BJ (cell line): ENCODE measurements around the gene URAD. TPM values are rescaled to one million over a fixed set of nuclear protein-coding genes. Genes with fewer than 3 reads are reported as not detected.
"Not testable (repeated sequence)": the region's sequence is repeated elsewhere in the genome, so short reads cannot be mapped to it uniquely, and the experiment has no call there.

Experiments
- CTCF ChIA-PET: fragments of 350-600 bp; formaldehyde crosslinking; extraction: SDS; loops from one replicate; lab custom pipeline; 2021; ENCODE audit warnings: antibody characterized with exemption, inconsistent platforms; lab: Yijun Ruan, JAX
- POLR2A ChIA-PET: fragments of 300-600 bp; sonication (Branson Sonifier 250); formaldehyde crosslinking; extraction: SDS; loops from one replicate; lab custom pipeline; 2021; ENCODE audit warnings: antibody characterized with exemption; lab: Charles Lee
- DNase-seq: peaks from one replicate; pipeline ENCODE4 v3.0.0-alpha.2; 2011; ENCODE audit warnings: low read depth
- H3K27me3 ChIP-seq: 2 replicates; pipeline ENCODE4 v1.6.0; 2011; ENCODE audit warnings: low read length; ENCODE audit not compliant: control insufficient read depth, insufficient read depth
- H3K36me3 ChIP-seq: 2 replicates; pipeline ENCODE4 v1.5.1; 2011; ENCODE audit warnings: low read length; ENCODE audit not compliant: control insufficient read depth, insufficient read depth
- H3K4me3 ChIP-seq: 2 replicates; pipeline ENCODE4 v1.5.1; 2011; ENCODE audit warnings: low read depth, mild to moderate bottlenecking, control low read depth, low read length
- polyA plus RNA-seq: library from polyadenylated mRNA; depleted of rRNA; stranded (reverse); fragments of >200 nt; gene quantifications from 2 replicates; pipeline ENCODE4 v1.2.3, GENCODE V29; 2011
- TF ChIP-seq, protein P1 (sequence below): IDR thresholded peaks from 2 replicates; pipeline ENCODE4 v1.5.1; 2011; ENCODE audit warnings: low read depth, mild to moderate bottlenecking, control low read depth, inconsistent platforms, low read length, moderate library complexity; ENCODE audit not compliant: insufficient read depth

URAD gene
- polyA plus RNA-seq, 1 experiment, result not detected

DNA sequence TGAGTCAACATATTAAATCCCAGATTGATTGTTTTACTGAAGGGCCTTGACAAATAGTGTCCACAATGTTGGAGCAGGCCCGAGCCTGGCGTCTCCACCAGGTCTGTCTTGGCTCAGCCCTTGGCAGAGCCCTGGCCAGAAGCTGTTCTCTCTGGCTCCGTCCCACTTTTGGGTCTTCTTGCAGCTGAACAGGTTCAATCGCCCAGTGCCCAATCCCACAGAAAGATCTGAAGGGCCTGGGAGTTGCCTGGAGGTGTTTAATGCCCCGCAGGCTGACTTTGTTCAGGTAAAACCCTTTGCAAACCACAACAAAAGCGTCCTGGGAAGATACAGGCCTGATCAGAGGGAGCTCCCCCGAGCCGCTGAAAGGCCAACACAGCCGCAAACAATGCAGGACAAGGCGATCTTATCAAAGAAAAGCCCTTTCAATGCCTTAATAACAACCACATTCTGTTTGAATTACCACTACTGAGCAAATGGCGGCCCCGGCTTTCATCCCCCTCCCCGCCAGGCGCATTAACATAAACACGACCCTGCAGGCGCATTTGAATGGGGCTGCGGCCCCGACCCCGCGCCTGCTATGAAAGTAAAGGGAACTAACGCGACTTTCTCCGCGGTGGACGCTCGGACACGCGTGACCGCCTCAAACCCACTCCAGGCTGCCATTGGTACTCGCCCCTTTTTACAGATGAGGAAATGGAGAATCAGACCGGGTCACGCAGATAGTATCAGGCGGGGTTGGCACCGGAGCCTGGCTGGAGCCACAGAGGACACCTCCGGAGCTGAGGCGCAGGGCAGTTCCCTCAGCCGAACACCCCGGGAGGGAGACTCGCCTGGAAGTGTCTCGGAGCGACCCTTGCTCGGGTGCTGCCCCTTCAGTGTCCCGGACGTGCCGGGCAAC, 22.5 kb downstream of the URAD start:
- H3K27me3 ChIP-seq, result peaks cover 75% of the 10 kb centered on the region
- TF ChIP-seq, protein P1, sequence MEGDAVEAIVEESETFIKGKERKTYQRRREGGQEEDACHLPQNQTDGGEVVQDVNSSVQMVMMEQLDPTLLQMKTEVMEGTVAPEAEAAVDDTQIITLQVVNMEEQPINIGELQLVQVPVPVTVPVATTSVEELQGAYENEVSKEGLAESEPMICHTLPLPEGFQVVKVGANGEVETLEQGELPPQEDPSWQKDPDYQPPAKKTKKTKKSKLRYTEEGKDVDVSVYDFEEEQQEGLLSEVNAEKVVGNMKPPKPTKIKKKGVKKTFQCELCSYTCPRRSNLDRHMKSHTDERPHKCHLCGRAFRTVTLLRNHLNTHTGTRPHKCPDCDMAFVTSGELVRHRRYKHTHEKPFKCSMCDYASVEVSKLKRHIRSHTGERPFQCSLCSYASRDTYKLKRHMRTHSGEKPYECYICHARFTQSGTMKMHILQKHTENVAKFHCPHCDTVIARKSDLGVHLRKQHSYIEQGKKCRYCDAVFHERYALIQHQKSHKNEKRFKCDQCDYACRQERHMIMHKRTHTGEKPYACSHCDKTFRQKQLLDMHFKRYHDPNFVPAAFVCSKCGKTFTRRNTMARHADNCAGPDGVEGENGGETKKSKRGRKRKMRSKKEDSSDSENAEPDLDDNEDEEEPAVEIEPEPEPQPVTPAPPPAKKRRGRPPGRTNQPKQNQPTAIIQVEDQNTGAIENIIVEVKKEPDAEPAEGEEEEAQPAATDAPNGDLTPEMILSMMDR, result no peak
- H3K36me3 ChIP-seq, result no peaks in the 10 kb centered on the region
- DNase-seq, result no peak
- ChIA-PET POLR2A (no interaction called here), CTCF (no interaction called here)
- no peak overlapping the region for H3K4me3 ChIP-seq

DNA sequence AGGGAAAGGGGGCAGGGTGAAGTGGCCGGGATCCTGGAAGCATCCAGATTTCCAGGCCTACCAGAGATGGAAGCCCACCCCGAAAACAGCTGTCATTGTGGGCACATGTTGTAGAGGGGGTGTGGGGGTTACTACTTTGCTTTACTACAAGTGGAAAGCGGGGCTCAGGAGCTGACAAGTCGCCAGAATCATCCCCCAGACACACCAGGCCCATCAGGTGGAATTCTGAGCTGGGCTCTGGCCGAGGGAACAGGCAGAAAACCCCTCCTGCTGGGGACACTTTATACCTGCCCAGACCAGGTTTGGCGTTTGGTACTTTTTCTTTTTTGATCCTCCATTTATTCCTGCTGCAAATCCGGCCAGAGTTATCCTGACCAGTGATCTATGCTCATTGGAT, 23.2 kb downstream of the URAD start:
- no peak for DNase-seq
- Histone ChIP-seq H3K4me3 (no peak overlapping the region), H3K27me3 (peaks cover 73% of the 10 kb centered on the region), H3K36me3 (no peaks in the 10 kb centered on the region)
- ChIA-PET POLR2A (no interaction called here), CTCF (interaction anchor here (1.5 kb wide), 1 partner anchor 97 kb away, joined by 3 read pairs; no protein-coding TSS in a partner anchor)
- TF ChIP-seq, protein P1, result no peak

DNA sequence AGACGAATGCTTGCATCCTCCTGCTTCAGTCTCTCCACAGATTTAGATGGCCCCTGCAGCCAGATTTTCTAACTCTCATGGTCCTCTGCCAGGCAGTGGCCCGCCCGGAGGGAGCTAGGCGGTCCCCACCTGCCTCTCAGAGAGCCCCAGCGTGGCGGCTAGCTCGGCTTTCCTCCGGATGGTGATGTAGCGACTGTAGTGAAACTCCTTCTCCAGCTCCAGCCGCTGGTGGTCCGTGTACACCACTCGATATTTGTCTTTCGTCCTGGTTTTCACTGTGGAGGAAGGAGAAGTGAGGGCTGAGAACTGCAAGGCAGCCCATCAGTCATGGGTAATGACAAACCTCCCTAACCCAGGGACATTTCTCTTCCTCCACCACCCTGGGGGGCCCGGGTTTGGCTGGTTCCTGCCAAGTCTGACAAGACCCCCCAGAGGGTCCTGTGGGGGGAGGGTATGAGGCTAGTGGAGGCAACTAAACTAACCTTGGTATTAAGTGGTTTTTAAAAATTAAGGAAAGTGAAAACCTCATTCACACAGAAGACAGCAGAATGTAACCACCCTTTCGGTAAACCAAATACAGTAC, 23.7 kb downstream of the URAD start:
- Histone ChIP-seq H3K4me3 (no peak overlapping the region), H3K27me3 (peaks cover 73% of the 10 kb centered on the region), H3K36me3 (no peaks in the 10 kb centered on the region)
- DNase-seq, result no peak
- POLR2A ChIA-PET, result no interaction called here
- CTCF ChIA-PET, result interaction anchor here (1.1 to 2.8 kb wide), 3 partner anchors 11 to 96 kb away, joined by 3 to 12 read pairs (median 3); no protein-coding TSS in a partner anchor
- TF ChIP-seq, protein P1, result no peak

DNA sequence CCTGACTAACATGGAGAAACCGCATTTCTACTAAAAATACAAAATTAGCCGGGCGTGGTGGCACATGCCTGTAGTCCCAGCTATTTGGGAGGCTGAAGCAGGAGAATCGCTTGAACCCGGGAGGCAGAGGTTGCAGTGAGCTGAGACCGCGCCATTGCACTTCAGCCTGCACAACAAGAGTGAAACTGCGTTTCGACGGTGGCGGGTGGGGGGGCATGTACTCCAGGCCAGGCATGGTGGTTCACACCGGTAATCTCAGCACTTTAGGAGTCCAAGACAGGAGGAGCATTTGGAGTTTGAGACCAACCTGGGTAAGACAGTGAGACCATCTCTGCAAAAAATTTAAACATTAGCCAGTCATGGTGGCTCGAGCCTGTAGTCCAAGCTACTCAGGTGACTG, 24.3 kb downstream of the URAD start:
- DNase-seq, H3K36me3 ChIP-seq, POLR2A ChIA-PET, H3K4me3 ChIP-seq: not testable (repeated sequence)
- CTCF ChIA-PET, result interaction anchor here (1.1 to 2.8 kb wide), 3 partner anchors 10 to 95 kb away, joined by 3 to 12 read pairs (median 3); no protein-coding TSS in a partner anchor
- peaks cover 68% of the 10 kb centered on the region for H3K27me3 ChIP-seq

- ChIA-PET CTCF (interaction anchor here (1.6 to 2.8 kb wide), 2 partner anchors 9 to 137 kb away, joined by 6 to 12 read pairs; no protein-coding TSS in a partner anchor), POLR2A (no interaction called here)
- TF ChIP-seq, protein P1, result no peak
Observed at GRCh38 chr13:27963491-27963890, 25.0 kb downstream of the URAD start.

More at GRCh38 chr13:27963491-27963890, 25.0 kb downstream of the URAD start:
- no peak for DNase-seq
- Histone ChIP-seq H3K27me3 (peaks cover 61% of the 10 kb centered on the region), H3K36me3 (no peaks in the 10 kb centered on the region), H3K4me3 (no peak overlapping the region)
